T-helper 17 cell (primary cell): Measurements from ENCODE around the gene AP4M1. TPM values are rescaled to one million over a fixed set of nuclear protein-coding genes. Genes with fewer than 3 reads are reported as not detected.

Source experiments
- ATAC-seq: fragments of 150-1000 bp; cut with Tn5 transposase; 2 replicates; pipeline ENCODE4 v1.10.0; 2021; ENCODE audit warnings: mild to moderate bottlenecking, moderate library complexity
- DNase-seq, 3 donors: peaks; one replicate each; pipeline versions ENCODE4 v3.0.0 to v3.0.0-alpha.2; 2020 to 2021
- H3K9me3 ChIP-seq: one replicate; pipeline ENCODE4 v1.7.0; 2013; ENCODE audit warnings: low read length, mild to moderate bottlenecking; ENCODE audit not compliant: control insufficient read depth, poor library complexity, severe bottlenecking
- H3K27ac Mint-ChIP-seq: one replicate; pipeline ENCODE4 v1.8.0; 2022; ENCODE audit warnings: mild to moderate bottlenecking, moderate library complexity, mixed read lengths
- H3K27me3 Mint-ChIP-seq: one replicate; pipeline ENCODE4 v1.8.0; 2022; ENCODE audit warnings: mixed read lengths
- H3K36me3 Mint-ChIP-seq: one replicate; pipeline ENCODE4 v1.8.0; 2022; ENCODE audit warnings: low read depth, mixed read lengths
- H3K4me1 Mint-ChIP-seq: one replicate; pipeline ENCODE4 v1.8.0; 2022; ENCODE audit warnings: mild to moderate bottlenecking, mixed read lengths
- H3K4me3 Mint-ChIP-seq: one replicate; pipeline ENCODE4 v1.8.0; 2022; ENCODE audit warnings: mild to moderate bottlenecking, moderate library complexity, mixed read lengths
- total RNA-seq, 4 donors: library from RNA in 2 of 4; stranded (reverse) in 2 of 4; gene quantifications; one replicate each; pipeline ENCODE4 v1.2.3 and lab custom pipeline; 2022 to 2026

The AP4M1 gene
- total RNA-seq, 2 donors from 2014 or later = 8.6 to 9.3 TPM

GRCh38 chr7:100106633-100107032, 5.2 kb downstream of the AP4M1 start:
- Mint-ChIP-seq H3K27me3 (no peaks in the 10 kb centered on the region), H3K4me1 (peaks cover 6% of the 10 kb centered on the region), H3K4me3 (no peak overlapping the region), H3K27ac (peak overlapping the region; percentile 24), H3K36me3 (no peaks in the 10 kb centered on the region)
- H3K9me3 ChIP-seq = no peaks in the 10 kb centered on the region
- ATAC-seq (no peak), DNase-seq (no peak)

- Mint-ChIP-seq H3K36me3 (no peaks in the 10 kb centered on the region), H3K4me1 (peaks cover 5% of the 10 kb centered on the region), H3K4me3 (no peak overlapping the region), H3K27ac (peak overlapping the region; percentile 24), H3K27me3 (no peaks in the 10 kb centered on the region)
- no peaks in the 10 kb centered on the region for H3K9me3 ChIP-seq
- DNase-seq (no peak), ATAC-seq (no peak)
Measured at GRCh38 chr7:100107125-100107737, 5.8 kb downstream of the AP4M1 start.

GRCh38 chr7:100107890-100108289, 6.4 kb downstream of the AP4M1 start:
- H3K27me3 Mint-ChIP-seq = no peaks in the 10 kb centered on the region
- DNase-seq (no peak), ATAC-seq (no peak)
- H3K4me1 Mint-ChIP-seq = peaks cover 2% of the 10 kb centered on the region
- H3K27ac Mint-ChIP-seq = no peak overlapping the region
- no peaks in the 10 kb centered on the region for H3K9me3 ChIP-seq
- H3K4me3 Mint-ChIP-seq = no peak overlapping the region
- H3K36me3 Mint-ChIP-seq = no peaks in the 10 kb centered on the region

- DNase-seq = no peak
- Mint-ChIP-seq H3K4me3 (no peak overlapping the region), H3K27ac (no peak overlapping the region), H3K27me3 (no peaks in the 10 kb centered on the region), H3K4me1 (no peaks in the 10 kb centered on the region), H3K36me3 (no peaks in the 10 kb centered on the region)
- no peaks in the 10 kb centered on the region for H3K9me3 ChIP-seq
- no peak for ATAC-seq
Measured at GRCh38 chr7:100109521-100110163, 8.2 kb downstream of the AP4M1 start.

- Mint-ChIP-seq H3K27ac (no peak overlapping the region), H3K4me1 (no peaks in the 10 kb centered on the region), H3K27me3 (no peaks in the 10 kb centered on the region), H3K36me3 (no peaks in the 10 kb centered on the region), H3K4me3 (no peak overlapping the region)
- ATAC-seq = no peak
- no peaks in the 10 kb centered on the region for H3K9me3 ChIP-seq
- no peak for DNase-seq
Measured at GRCh38 chr7:100111156-100111555, 9.7 kb downstream of the AP4M1 start.

- Mint-ChIP-seq H3K4me3 (no peak overlapping the region), H3K27ac (no peak overlapping the region), H3K27me3 (no peaks in the 10 kb centered on the region), H3K36me3 (no peaks in the 10 kb centered on the region), H3K4me1 (peaks cover 3% of the 10 kb centered on the region)
- no peak for DNase-seq
- ATAC-seq = no peak
- H3K9me3 ChIP-seq = no peaks in the 10 kb centered on the region
Measured at GRCh38 chr7:100111914-100112313, 10.5 kb downstream of the AP4M1 start.

GRCh38 chr7:100115026-100115425, 13.6 kb downstream of the AP4M1 start:
- Mint-ChIP-seq H3K36me3 (no peaks in the 10 kb centered on the region), H3K27ac (no peak overlapping the region)

GRCh38 chr7:100118388-100119071, 17.1 kb downstream of the AP4M1 start:
- ATAC-seq = no peak
- H3K9me3 ChIP-seq = no peaks in the 10 kb centered on the region
- peak overlapping the region; percentile 99 for H3K27ac Mint-ChIP-seq
- DNase-seq = no peak
- no peaks in the 10 kb centered on the region for H3K27me3 Mint-ChIP-seq
- H3K4me3 Mint-ChIP-seq = peak overlapping the region; percentile 96
- H3K4me1 Mint-ChIP-seq = peaks cover 28% of the 10 kb centered on the region
- no peaks in the 10 kb centered on the region for H3K36me3 Mint-ChIP-seq

More at GRCh38 chr7:100115026-100115425, 13.6 kb downstream of the AP4M1 start:
- DNase-seq (no peak), ATAC-seq (no peak)
- no peaks in the 10 kb centered on the region for H3K27me3 Mint-ChIP-seq
- H3K9me3 ChIP-seq = no peaks in the 10 kb centered on the region
- no peak overlapping the region for H3K4me3 Mint-ChIP-seq
- H3K4me1 Mint-ChIP-seq = peaks cover 18% of the 10 kb centered on the region

GRCh38 chr7:100119072-100119969, 17.9 kb downstream of the AP4M1 start, which contains the start of the genes CNPY4 and TAF6:
CNPY4 (plus strand) TSS chr7:100119634; CDS start chr7:100119745, 111 bp downstream.
TAF6 (minus strand) TSS chr7:100119358; CDS start chr7:100114209, 5,149 bp downstream.
- DNase-seq (peak; percentile 89 to 90 (median 90)), ATAC-seq (peak; percentile 78)
- H3K9me3 ChIP-seq = no peaks in the 10 kb centered on the region
- Mint-ChIP-seq H3K36me3 (no peaks in the 10 kb centered on the region), H3K4me3 (peak within 1 kb of the TSS; percentile 96), H3K27me3 (no peaks in the 10 kb centered on the region), H3K27ac (peak within 1 kb of the TSS; percentile 99), H3K4me1 (peaks cover 29% of the 10 kb centered on the region)

- Mint-ChIP-seq H3K27ac (peak overlapping the region; percentile 99), H3K4me1 (peaks cover 35% of the 10 kb centered on the region), H3K27me3 (no peaks in the 10 kb centered on the region), H3K4me3 (peak overlapping the region; percentile 96), H3K36me3 (no peaks in the 10 kb centered on the region)
- DNase-seq = peak; percentile 46 to 61 (median 51)
- no peaks in the 10 kb centered on the region for H3K9me3 ChIP-seq
- peak; percentile 71 for ATAC-seq
Measured at GRCh38 chr7:100119970-100120732, 18.7 kb downstream of the AP4M1 start.

GRCh38 chr7:100120733-100121036, 19.2 kb downstream of the AP4M1 start:
- no peak for DNase-seq
- Mint-ChIP-seq H3K27ac (peak overlapping the region; percentile 99), H3K4me3 (peak overlapping the region; percentile 96), H3K36me3 (no peaks in the 10 kb centered on the region), H3K27me3 (no peaks in the 10 kb centered on the region), H3K4me1 (peaks cover 38% of the 10 kb centered on the region)
- no peak for ATAC-seq
- no peaks in the 10 kb centered on the region for H3K9me3 ChIP-seq

GRCh38 chr7:100122067-100122466, 20.6 kb downstream of the AP4M1 start:
- H3K27me3 Mint-ChIP-seq = no peaks in the 10 kb centered on the region
- DNase-seq (no peak), ATAC-seq (no peak)
- no peak overlapping the region for H3K27ac Mint-ChIP-seq
- no peak overlapping the region for H3K4me3 Mint-ChIP-seq
- H3K9me3 ChIP-seq = no peaks in the 10 kb centered on the region
- H3K4me1 Mint-ChIP-seq = peaks cover 36% of the 10 kb centered on the region
- H3K36me3 Mint-ChIP-seq = no peaks in the 10 kb centered on the region
